Endothelial cell of umbilical vein (primary cell): ENCODE data around the gene RTN3. TPM values are rescaled to one million over a fixed set of nuclear protein-coding genes. Genes with fewer than 3 reads are reported as not detected.

Experiments used
- BruUV-seq: library from RNA; stranded (reverse); fragments of 400-500 nt; replicated peaks from 2 replicates; lab custom pipeline; 2021; lab: Mats Ljungman, UMichigan
- CTCF ChIA-PET: fragments of 300-600, 350-600 bp; sonication (Branson Sonifier 250); formaldehyde crosslinking; loops from one replicate; lab custom pipeline; 2021; ENCODE audit warnings: antibody characterized with exemption, inconsistent platforms; lab: Charles Lee
- POLR2A ChIA-PET: fragments of 300-600, 350-600 bp; sonication (Branson Sonifier 250); formaldehyde crosslinking; loops from one replicate; lab custom pipeline; 2021; ENCODE audit warnings: antibody characterized with exemption, inconsistent platforms; lab: Charles Lee
- DNase-seq: peaks from one replicate; pipeline ENCODE4 v3.0.0-alpha.2; 2011; ENCODE audit warnings: low read depth, low spot score
- FAIRE-seq: peaks from 2 replicates; lab custom pipeline; 2011; peaks lifted over from hg19 to GRCh38; lab: Jason Lieb, UNC
- H2AFZ ChIP-seq: 2 replicates; pipeline ENCODE4 v1.6.0; 2012; ENCODE audit warnings: low read depth, low read length, control low read depth, inconsistent platforms
- H3K27ac ChIP-seq: 2 replicates; pipeline ENCODE4 v1.5.1; 2011; ENCODE audit warnings: low read depth, mild to moderate bottlenecking, control low read depth, low read length, moderate library complexity; ENCODE audit not compliant: insufficient read depth
- H3K27me3 ChIP-seq, 2 experiments: 2 replicates each; pipeline versions ENCODE4 v1.6.0 to v1.6.1; 2011; ENCODE audit warnings: low read length in 2 of 2, mixed read lengths in 1 of 2; ENCODE audit not compliant: control insufficient read depth in 2 of 2, insufficient read depth in 2 of 2
- H3K36me3 ChIP-seq, 2 experiments: 2 replicates in 1 of 2; 3 replicates in 1 of 2; pipeline ENCODE4 v1.5.1; 2011; ENCODE audit warnings: low read length in 2 of 2, mild to moderate bottlenecking in 1 of 2, moderate library complexity in 1 of 2; ENCODE audit not compliant: control insufficient read depth in 2 of 2, insufficient read depth in 2 of 2; ENCODE audit errors: extremely low read depth in 1 of 2
- H3K4me1 ChIP-seq: 3 replicates; pipeline ENCODE4 v1.5.1; 2011; ENCODE audit warnings: mild to moderate bottlenecking, low read length; ENCODE audit not compliant: control insufficient read depth, insufficient read depth; ENCODE audit errors: extremely low read depth
- H3K4me2 ChIP-seq: 2 replicates; pipeline ENCODE4 v1.6.1; 2011; ENCODE audit warnings: low read length, control low read depth, mixed read lengths; ENCODE audit not compliant: insufficient read depth
- H3K4me3 ChIP-seq, 3 experiments: fragments of 200-600 bp in 1 of 3; sonication (generic), shearing (Covaris generic) in 1 of 3; replicated peaks in 1 of 3; 2 replicates each; pipeline ENCODE4 v1.5.1; 2011 to 2016; ENCODE audit warnings: control low read depth in 3 of 3, low read length in 3 of 3, mild to moderate bottlenecking in 2 of 3, inconsistent platforms in 1 of 3, low read depth in 1 of 3, moderate library complexity in 1 of 3; ENCODE audit not compliant: insufficient read depth in 1 of 3
- H3K79me2 ChIP-seq: 2 replicates; pipeline ENCODE4 v1.6.0; 2012; ENCODE audit warnings: low read length, inconsistent platforms; ENCODE audit not compliant: control insufficient read depth, insufficient read depth
- H3K9ac ChIP-seq: replicated peaks from 2 replicates; pipeline ENCODE3; 2011; ENCODE audit warnings: low read length, control low read depth; ENCODE audit not compliant: insufficient read depth; ENCODE audit errors: extremely low read depth
- H3K9me1 ChIP-seq: replicated peaks from 3 replicates; pipeline ENCODE4 v1.6.0; 2011; ENCODE audit warnings: mild to moderate bottlenecking, low read length; ENCODE audit not compliant: control insufficient read depth, insufficient read depth; ENCODE audit errors: extremely low read depth
- H3K9me3 ChIP-seq: replicated peaks from 2 replicates; pipeline ENCODE4 v1.5.1; 2012; ENCODE audit warnings: low read length, inconsistent platforms; ENCODE audit not compliant: control insufficient read depth, insufficient read depth
- H4K20me1 ChIP-seq: replicated peaks from 2 replicates; pipeline ENCODE3; 2011; ENCODE audit warnings: mild to moderate bottlenecking, low read length; ENCODE audit not compliant: control insufficient read depth, insufficient read depth; ENCODE audit errors: extremely low read depth
- EZH2 ChIP-seq: IDR thresholded peaks from 2 replicates; pipeline ENCODE4 v1.6.1; 2012; ENCODE audit warnings: borderline replicate concordance, low read depth, mild to moderate bottlenecking, moderate library complexity, low read length, inconsistent platforms; ENCODE audit not compliant: severe bottlenecking
- FOS ChIP-seq: IDR thresholded peaks from 2 replicates; pipeline ENCODE4 v1.6.1; 2011; ENCODE audit warnings: mild to moderate bottlenecking, low read length, moderate library complexity, borderline replicate concordance; ENCODE audit not compliant: insufficient read depth
- GATA2 ChIP-seq: IDR thresholded peaks from 2 replicates; pipeline ENCODE4 v1.7.0; 2011; ENCODE audit warnings: low read depth, mild to moderate bottlenecking, moderate library complexity, mixed read lengths, low read length; ENCODE audit not compliant: insufficient read length, insufficient read depth
- JUN ChIP-seq: IDR thresholded peaks from 2 replicates; pipeline ENCODE4 v1.6.1; 2011; ENCODE audit warnings: borderline replicate concordance, low read depth; ENCODE audit not compliant: insufficient read length, insufficient read depth
- MYC ChIP-seq: IDR thresholded peaks from one replicate; pipeline ENCODE4 v1.6.1; 2011; ENCODE audit warnings: mild to moderate bottlenecking, low read depth, low read length
- POLR2AphosphoS5 ChIP-seq: IDR thresholded peaks from 2 replicates; pipeline ENCODE4 v1.6.1; 2012; ENCODE audit warnings: low read depth, mild to moderate bottlenecking, control low read depth, low read length, moderate library complexity; ENCODE audit not compliant: insufficient read depth
- dilution Hi-C: fragments of 300-500 bp; cut with MboI; formaldehyde crosslinking; loops from one replicate; pipeline ENCODE4 v1.15.0; 2019; ENCODE audit warnings: low sequenced_read_pairs; ENCODE audit not compliant: extremely low pct_ligation_motif_present
- intact Hi-C: fragments of 100-400 bp; cut with micrococcal nuclease; formaldehyde crosslinking; loops from one replicate; pipeline ENCODE4 v1.10.0; 2022
- polyA plus RNA-seq, 4 experiments: library from polyadenylated mRNA; depleted of rRNA in 3 of 4; stranded (reverse) in 3 of 4; unstranded in 1 of 4; fragments of >200 nt; gene quantifications; 2 replicates each; pipeline versions ENCODE4 v1.2.1 to v1.2.3, GENCODE V29; 2011 to 2012; ENCODE audit warnings: missing spikeins in 1 of 4
- total RNA-seq: library from RNA; stranded (reverse); gene quantifications from 2 replicates; pipeline ENCODE4 v1.2.3, GENCODE V29; 2021
- TF ChIP-seq, protein P1 (sequence below), 2 donors: IDR thresholded peaks; 1 replicate in 1 of 2; 2 replicates in 1 of 2; pipeline ENCODE4 v1.5.1; 2011; ENCODE audit warnings: low read length in 2 of 2, mild to moderate bottlenecking in 2 of 2, moderate library complexity in 2 of 2, control low read depth in 1 of 2, inconsistent platforms in 1 of 2, low read depth in 1 of 2; ENCODE audit not compliant: insufficient read depth in 1 of 2; ENCODE audit errors: extremely low read depth in 1 of 2

RTN3 gene
- total and polyA plus RNA-seq, 2 donors (not counting 3 experiments of a cell fraction or from before 2014, with no cell fraction given): 90.6 to 112 TPM

GRCh38 chr11:63660972-63661371, 20.3 kb upstream of the RTN3 start:
- H3K4me3 ChIP-seq: no peak overlapping the region
- ChIA-PET POLR2A (no interaction called here), CTCF (interaction anchor here (1.3 to 1.8 kb wide), 2 partner anchors 10 to 77 kb away, joined by 6 to 10 read pairs; partner anchors contain the start of gene ATL3)
- H3K27me3 ChIP-seq: no peaks in the 10 kb centered on the region
- TF ChIP-seq JUN: no peak
- no peak for TF ChIP-seq EZH2
- TF ChIP-seq GATA2: no peak
- TF ChIP-seq, protein P1, sequence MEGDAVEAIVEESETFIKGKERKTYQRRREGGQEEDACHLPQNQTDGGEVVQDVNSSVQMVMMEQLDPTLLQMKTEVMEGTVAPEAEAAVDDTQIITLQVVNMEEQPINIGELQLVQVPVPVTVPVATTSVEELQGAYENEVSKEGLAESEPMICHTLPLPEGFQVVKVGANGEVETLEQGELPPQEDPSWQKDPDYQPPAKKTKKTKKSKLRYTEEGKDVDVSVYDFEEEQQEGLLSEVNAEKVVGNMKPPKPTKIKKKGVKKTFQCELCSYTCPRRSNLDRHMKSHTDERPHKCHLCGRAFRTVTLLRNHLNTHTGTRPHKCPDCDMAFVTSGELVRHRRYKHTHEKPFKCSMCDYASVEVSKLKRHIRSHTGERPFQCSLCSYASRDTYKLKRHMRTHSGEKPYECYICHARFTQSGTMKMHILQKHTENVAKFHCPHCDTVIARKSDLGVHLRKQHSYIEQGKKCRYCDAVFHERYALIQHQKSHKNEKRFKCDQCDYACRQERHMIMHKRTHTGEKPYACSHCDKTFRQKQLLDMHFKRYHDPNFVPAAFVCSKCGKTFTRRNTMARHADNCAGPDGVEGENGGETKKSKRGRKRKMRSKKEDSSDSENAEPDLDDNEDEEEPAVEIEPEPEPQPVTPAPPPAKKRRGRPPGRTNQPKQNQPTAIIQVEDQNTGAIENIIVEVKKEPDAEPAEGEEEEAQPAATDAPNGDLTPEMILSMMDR (IDR thresholded peaks at IDR 0.05; ENCODE audit: extremely low read depth in 1 of 2, insufficient read depth in 1 of 2, low read depth in 1 of 2, low read length in 2 of 2): no peak
- TF ChIP-seq FOS: no peak
- TF ChIP-seq POLR2AphosphoS5: no peak
- no peak for TF ChIP-seq MYC
- H3K79me2 ChIP-seq: peaks cover 80% of the 10 kb centered on the region
- peaks cover 11% of the 10 kb centered on the region for H3K4me1 ChIP-seq
- no peak for FAIRE-seq
- BruUV-seq: no TSS peak
- no peaks in the 10 kb centered on the region for H3K9me1 ChIP-seq
- no peak overlapping the region for H2AFZ ChIP-seq
- no peaks in the 10 kb centered on the region for H3K9me3 ChIP-seq
- H4K20me1 ChIP-seq: no peaks in the 10 kb centered on the region
- dilution Hi-C loops: no loop called here
- DNase-seq: no peak
- intact Hi-C loops: no loop called here
- no peak overlapping the region for H3K4me2 ChIP-seq
- no peak overlapping the region for H3K9ac ChIP-seq
- H3K36me3 ChIP-seq: peaks cover 2% of the 10 kb centered on the region in 2 experiments
- H3K27ac ChIP-seq: no peak overlapping the region
